GM18868 (cell line): ENCODE measurements around the gene TDRD6.
A peak's percentile ranks its signal among the peaks of the same experiment; 100 is the strongest.
"Not testable (repeated sequence)": the region's sequence is repeated elsewhere in the genome, so short reads cannot be mapped to it uniquely, and the experiment has no call there.

Source experiments
- ATAC-seq: cut with Tn5 transposase; IDR thresholded peaks from one replicate; pipeline ENCODE4 v1.9.1; 2021; ENCODE audit warnings: mild to moderate bottlenecking, moderate library complexity; ENCODE audit not compliant: unreplicated experiment

TDRD6 gene

DNA sequence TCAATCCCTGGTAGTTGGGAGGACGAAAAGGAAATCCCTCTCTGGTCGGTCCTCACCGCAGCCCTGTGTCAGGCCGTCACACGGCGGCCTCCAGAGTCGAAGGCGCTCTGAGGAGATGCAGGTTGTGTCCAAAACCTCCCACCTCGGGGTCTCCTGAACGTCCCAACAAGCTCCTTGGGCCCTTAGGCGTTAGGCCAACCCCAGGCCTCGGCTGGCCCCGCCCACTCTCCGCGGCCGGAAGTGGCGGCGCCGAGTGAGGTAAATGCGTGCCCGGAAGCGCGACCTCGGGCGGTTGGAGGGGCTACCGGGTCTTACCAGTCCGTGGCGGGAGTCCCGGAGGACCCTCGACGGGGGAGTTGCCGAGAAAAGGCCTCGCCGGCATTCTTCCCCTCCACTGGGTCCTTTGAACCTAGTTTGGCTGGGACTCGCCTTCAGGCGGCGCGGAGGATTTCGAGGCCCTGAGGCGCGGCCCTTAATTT, at the start of gene TDRD6:
TSS of gene TDRD6 (plus strand) at position 267 of the 479 bp plus-strand sequence. CDS start 244 bp downstream, outside the sequence.
- no peak for ATAC-seq

DNA sequence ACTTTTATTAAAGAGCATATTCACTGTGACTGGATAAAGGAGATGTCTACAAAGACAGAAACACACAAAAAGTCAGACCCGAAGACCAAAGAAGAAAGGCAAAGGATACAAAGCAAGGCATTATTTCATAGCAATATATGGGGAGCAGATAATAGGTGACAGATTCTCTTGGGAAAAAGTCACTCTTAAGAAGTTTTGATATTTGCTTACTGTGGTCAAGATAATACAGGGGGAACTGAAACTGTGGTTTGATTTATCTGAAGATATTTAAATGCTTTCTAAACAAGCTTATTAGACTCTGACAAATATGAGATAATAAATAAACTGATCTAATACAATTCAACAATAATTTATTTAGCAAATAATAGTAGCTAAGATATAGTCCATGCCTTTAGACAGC, 49.8 kb upstream of the TDRD6 start:
- peak; percentile 41 for ATAC-seq

GRCh38 chr6:46638650-46639049, 49.0 kb upstream of the TDRD6 start:
- no peak for ATAC-seq

GRCh38 chr6:46642928-46643751, 44.5 kb upstream of the TDRD6 start:
- no peak for ATAC-seq

DNA sequence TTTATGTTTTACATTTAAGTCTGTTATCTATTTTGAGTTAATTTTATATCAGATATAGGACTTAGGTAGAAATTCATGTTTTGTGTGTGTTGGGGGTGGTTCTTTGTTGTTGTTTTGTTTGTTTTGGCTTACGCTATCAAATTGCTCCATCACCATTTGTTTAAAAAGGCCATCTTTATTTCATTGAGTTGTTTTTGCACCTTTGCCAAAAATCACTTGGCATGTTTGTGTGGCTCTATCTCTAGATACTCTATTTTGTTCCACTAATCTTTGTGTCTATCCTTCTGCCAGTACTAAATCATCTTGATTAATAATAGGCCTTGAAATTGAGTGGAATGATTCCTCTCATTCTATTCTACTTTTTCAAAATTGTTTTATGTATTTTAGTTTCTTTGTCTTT, 42.4 kb upstream of the TDRD6 start:
- ATAC-seq, result no peak

GRCh38 chr6:46648108-46648507, 39.6 kb upstream of the TDRD6 start:
- not testable (repeated sequence) for ATAC-seq

DNA sequence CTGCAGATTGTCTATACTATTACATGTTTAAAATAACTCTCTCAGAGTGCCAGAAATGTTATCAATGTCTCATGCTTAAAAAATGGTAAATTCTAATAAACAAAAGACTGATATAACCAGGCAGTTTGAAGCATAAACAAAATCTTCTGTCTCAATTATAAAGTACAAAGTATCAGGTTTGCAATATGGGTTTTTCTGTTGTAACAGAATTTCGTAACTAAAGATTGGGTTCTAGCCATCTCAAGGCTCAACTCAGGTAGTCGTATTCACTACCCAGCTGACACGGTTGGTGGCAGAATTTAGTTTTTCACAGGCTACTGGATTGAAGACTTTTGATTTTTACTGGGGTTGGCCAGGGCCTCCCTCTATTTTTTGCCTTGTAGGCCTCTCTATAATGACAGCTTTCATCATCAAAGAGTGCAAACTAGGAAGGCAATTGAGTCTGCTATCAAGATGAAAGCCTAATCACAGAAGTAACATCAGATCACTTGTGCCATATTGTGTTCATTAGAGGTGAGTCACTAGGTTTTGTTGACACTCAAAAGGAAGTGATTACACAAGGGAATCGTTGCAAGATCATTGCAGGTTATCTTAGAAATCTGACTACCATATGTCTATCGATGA, 38.7 kb upstream of the TDRD6 start:
- no peak for ATAC-seq

- ATAC-seq, result no peak
Observed at GRCh38 chr6:46651006-46651405, 36.7 kb upstream of the TDRD6 start.

DNA sequence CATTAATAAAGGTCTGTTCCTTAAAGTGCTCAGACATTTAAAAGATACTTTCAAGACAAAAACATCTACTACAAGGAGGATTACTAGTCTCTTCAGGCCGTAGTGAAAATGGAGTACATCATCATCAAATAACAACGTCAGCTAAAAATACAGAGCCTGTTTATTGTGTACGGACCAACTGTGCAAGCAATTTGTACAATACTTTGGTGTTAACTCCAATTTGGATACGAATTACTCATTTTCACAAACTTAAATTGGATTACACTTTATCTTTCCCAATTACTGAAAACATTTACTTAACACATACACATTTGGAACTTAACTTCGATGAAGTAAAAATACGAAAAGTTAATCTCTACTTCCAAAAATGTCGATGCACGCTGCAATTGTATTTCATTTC, 35.9 kb upstream of the TDRD6 start:
- no peak for ATAC-seq

DNA sequence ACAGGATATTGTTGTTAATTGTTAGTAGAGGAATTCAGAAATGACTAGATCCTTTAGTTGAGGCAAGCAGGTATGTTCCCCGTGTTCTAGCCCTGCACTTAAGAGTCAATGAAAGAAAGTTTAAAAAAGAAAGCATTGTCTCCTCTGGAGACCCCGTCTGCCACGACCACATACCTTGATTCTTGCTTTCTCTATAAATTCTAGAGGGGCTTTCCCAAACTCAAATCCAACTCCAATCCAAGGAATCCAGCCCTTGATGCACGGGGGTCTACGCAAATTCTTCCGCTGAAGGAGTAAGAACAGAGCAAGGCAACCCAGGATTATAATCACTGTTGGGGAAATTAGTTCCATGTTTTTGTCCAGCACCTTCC, 35.5 kb upstream of the TDRD6 start:
- no peak for ATAC-seq

- peak; percentile 100 for ATAC-seq
Observed at GRCh38 chr6:46652603-46653438, 34.9 kb upstream of the TDRD6 start, which contains the start of the genes CYP39A1 and SLC25A27. Gene CYP39A1, minus strand, starts transcription at chr6:46652818. Its CDS starts 236 bp downstream, at chr6:46652582. Gene SLC25A27, plus strand, starts transcription at chr6:46652975. Its CDS starts 218 bp downstream, at chr6:46653193.

- ATAC-seq, result no peak
Observed at GRCh38 chr6:46653439-46654195, 34.1 kb upstream of the TDRD6 start.

- no peak for ATAC-seq
Observed at GRCh38 chr6:46655803-46656202, 31.9 kb upstream of the TDRD6 start.

GRCh38 chr6:46657642-46658041, 30.0 kb upstream of the TDRD6 start:
- no peak for ATAC-seq

- no peak for ATAC-seq
Observed at GRCh38 chr6:46661483-46661882, 26.2 kb upstream of the TDRD6 start.

DNA sequence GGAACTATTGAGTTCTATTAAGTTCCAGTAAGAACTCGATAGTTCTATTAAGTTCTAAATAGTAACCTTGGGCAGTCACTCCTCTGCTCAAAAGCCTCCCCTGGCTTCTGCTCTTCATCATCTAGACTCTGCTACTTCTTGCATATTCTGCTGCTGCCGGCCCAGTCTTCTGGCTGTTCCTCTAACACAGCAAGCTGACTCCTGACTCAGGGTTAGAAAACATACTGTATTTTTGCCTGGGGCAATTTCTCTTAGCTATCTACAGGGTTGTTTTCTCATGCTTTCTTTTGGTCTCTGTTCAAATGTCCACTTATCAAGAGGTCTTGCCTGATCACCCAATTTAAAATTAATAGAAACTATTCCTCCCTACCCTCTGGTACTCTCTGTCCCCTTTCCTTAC, 20.3 kb upstream of the TDRD6 start:
- ATAC-seq, result no peak

GRCh38 chr6:46674410-46674809, 13.3 kb upstream of the TDRD6 start:
- no peak for ATAC-seq

GRCh38 chr6:46676604-46677313, 10.9 kb upstream of the TDRD6 start:
- no peak for ATAC-seq

DNA sequence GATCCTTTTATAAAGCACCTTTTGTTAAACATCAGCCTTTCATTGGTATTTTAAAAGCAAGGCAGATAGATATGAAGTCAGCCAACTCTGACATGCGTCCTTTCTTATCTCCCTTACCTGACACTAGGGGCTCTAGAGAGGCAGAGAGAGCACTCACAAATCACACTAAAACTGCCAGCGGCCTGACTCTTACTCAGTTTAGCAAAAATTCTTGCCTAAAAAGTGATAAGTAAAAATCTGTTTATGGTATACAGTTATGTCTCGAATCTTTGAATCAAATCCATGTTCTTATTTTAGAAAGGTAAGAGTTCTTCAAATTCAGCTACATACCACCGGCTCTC, 10.4 kb upstream of the TDRD6 start:
- ATAC-seq, result peak; percentile 45

- ATAC-seq, result no peak
Observed at GRCh38 chr6:46684771-46685170, 2.9 kb upstream of the TDRD6 start.
